Peyer's patch (tissue), 4 donors: ENCODE measurements around the gene NENF.

Source experiments
- CTCF ChIP-seq, 6 experiments: fragments of 450-650 bp in 4 of 6; fragments of 200-600 bp in 2 of 6; sonication (generic) in 1 of 6; IDR thresholded peaks; one replicate each; pipeline ENCODE4 v1.5.1; 2017 to 2019; ENCODE audit warnings: antibody characterized with exemption in 6 of 6, mild to moderate bottlenecking in 3 of 6, moderate library complexity in 1 of 6
- POLR2A ChIP-seq, 2 donors: fragments of 450-650 bp; IDR thresholded peaks; one replicate each; pipeline ENCODE4 v1.5.1; 2017; ENCODE audit warnings: antibody characterized with exemption in 2 of 2, mild to moderate bottlenecking in 2 of 2, moderate library complexity in 2 of 2

DNA sequence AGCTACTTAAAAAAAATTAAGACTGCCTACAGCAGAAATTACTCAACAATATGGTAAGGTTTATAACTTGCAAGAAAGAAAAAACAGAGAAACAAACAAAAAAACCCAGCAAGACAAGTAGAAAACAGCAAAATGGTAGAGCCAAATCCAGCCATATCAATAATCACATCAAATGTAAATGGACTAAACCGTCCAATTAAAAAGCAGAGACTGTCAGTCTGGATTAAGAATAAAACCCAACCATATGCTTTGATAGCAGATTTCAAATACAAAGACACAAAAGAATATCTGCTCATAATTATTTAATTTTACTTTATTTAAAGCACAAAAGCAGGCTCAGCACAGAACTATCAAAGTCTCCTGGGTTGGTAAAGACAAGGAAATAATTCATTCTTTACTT is 35.5 kb upstream of the NENF start:
- no peak for TF ChIP-seq CTCF (IDR thresholded peaks at IDR 0.05)
- TF ChIP-seq POLR2A (IDR thresholded peaks at IDR 0.05): no peak
